NCI-H510A (cell line): ENCODE measurements around the gene LRRC8B.
A peak's percentile ranks its signal among the peaks of the same experiment; 100 is the strongest.
"Not testable (repeated sequence)": the region's sequence is repeated elsewhere in the genome, so short reads cannot be mapped to it uniquely, and the experiment has no call there.

Experiments used
- DNase-seq: peaks from one replicate; lab custom pipeline; 2025; lab: John Stamatoyannopoulos, UW

Gene LRRC8B

GRCh38 chr1:89608319-89608983 lies 83.8 kb downstream of the LRRC8B start:
- DNase-seq = no peak

- no peak for DNase-seq
These were observed 84.5 kb downstream of the LRRC8B start for GRCh38 chr1:89608984-89609725.

- DNase-seq = no peak
These were observed 85.3 kb downstream of the LRRC8B start for GRCh38 chr1:89609781-89610456.

GRCh38 chr1:89610457-89611011 lies 85.9 kb downstream of the LRRC8B start:
- DNase-seq = no peak

GRCh38 chr1:89611721-89612120 lies 87.1 kb downstream of the LRRC8B start:
- DNase-seq = no peak

- DNase-seq = no peak
These were observed 89.3 kb downstream of the LRRC8B start for GRCh38 chr1:89613928-89614327.

- DNase-seq = peak; percentile 37
These were observed 91.3 kb downstream of the LRRC8B start for GRCh38 chr1:89615676-89616598.

GRCh38 chr1:89616844-89617627 lies 92.4 kb downstream of the LRRC8B start:
- DNase-seq = no peak

GRCh38 chr1:89620664-89621063 lies 96.0 kb downstream of the LRRC8B start:
- no peak for DNase-seq

- no peak for DNase-seq
These were observed 98.3 kb downstream of the LRRC8B start for GRCh38 chr1:89622895-89623294.

GRCh38 chr1:89624314-89624713 lies 99.7 kb downstream of the LRRC8B start:
- no peak for DNase-seq

- DNase-seq = no peak
These were observed 100.2 kb downstream of the LRRC8B start for GRCh38 chr1:89624715-89625323.

GRCh38 chr1:89627596-89627962 lies 103.0 kb downstream of the LRRC8B start:
- DNase-seq = no peak

GRCh38 chr1:89629146-89629545 lies 104.5 kb downstream of the LRRC8B start:
- DNase-seq = no peak

GRCh38 chr1:89629600-89629999 lies 105.0 kb downstream of the LRRC8B start:
- not testable (repeated sequence) for DNase-seq

GRCh38 chr1:89630048-89630447 lies 105.4 kb downstream of the LRRC8B start:
- DNase-seq = no peak

- DNase-seq = peak; percentile 8
These were observed 107.4 kb downstream of the LRRC8B start for GRCh38 chr1:89631816-89632656.

- DNase-seq = peak; percentile 77
These were observed 108.1 kb downstream of the LRRC8B start, which contains the start of gene LRRC8C for GRCh38 chr1:89632657-89633247. Gene LRRC8C (plus strand): TSS chr1:89633120. CDS start chr1:89686474, 53,354 bp downstream.

- DNase-seq = peak; percentile 77
These were observed 108.7 kb downstream of the LRRC8B start for GRCh38 chr1:89633248-89633799.
